Tibial nerve (tissue), 4 donors: Measurements from ENCODE around the gene CHRNA9.

Source experiments
- CTCF ChIP-seq, 5 experiments: fragments of 200-600 bp in 3 of 5; fragments of 450-650 bp in 2 of 5; sonication (generic) in 3 of 5; IDR thresholded peaks; one replicate each; pipeline ENCODE4 v1.5.1; 2016 to 2019; ENCODE audit warnings: antibody characterized with exemption in 5 of 5, mild to moderate bottlenecking in 3 of 5, moderate library complexity in 2 of 5
- EP300 ChIP-seq, 2 donors: sonication (generic); formaldehyde crosslinking; IDR thresholded peaks; one replicate each; pipeline ENCODE4 v1.6.1; 2017; ENCODE audit warnings: antibody characterized with exemption in 2 of 2, mild to moderate bottlenecking in 1 of 2
- POLR2A ChIP-seq, 2 donors: fragments of 450-650 bp; IDR thresholded peaks; one replicate each; pipeline ENCODE4 v1.6.1; 2017; ENCODE audit warnings: antibody characterized with exemption in 2 of 2, mild to moderate bottlenecking in 2 of 2, moderate library complexity in 2 of 2

- no peak for TF ChIP-seq CTCF (IDR thresholded peaks at IDR 0.05)
- no peak for TF ChIP-seq EP300 (IDR thresholded peaks at IDR 0.05)
- no peak for TF ChIP-seq POLR2A (IDR thresholded peaks at IDR 0.05)
These were observed at the start of gene CHRNA9 for GRCh38 chr4:40334591-40335524.
